HG03565 (cell line): Measurements from ENCODE around the gene STK40.
A peak's percentile ranks its signal among the peaks of the same experiment; 100 is the strongest.

ENCODE experiments used
- ATAC-seq: cut with Tn5 transposase; IDR thresholded peaks from one replicate; pipeline ENCODE4 v1.9.1; 2021; ENCODE audit warnings: mild to moderate bottlenecking, moderate library complexity; ENCODE audit not compliant: unreplicated experiment

STK40 gene

GRCh38 chr1:36377791-36378492 lies 7.8 kb downstream of the STK40 start:
- ATAC-seq: no peak

DNA sequence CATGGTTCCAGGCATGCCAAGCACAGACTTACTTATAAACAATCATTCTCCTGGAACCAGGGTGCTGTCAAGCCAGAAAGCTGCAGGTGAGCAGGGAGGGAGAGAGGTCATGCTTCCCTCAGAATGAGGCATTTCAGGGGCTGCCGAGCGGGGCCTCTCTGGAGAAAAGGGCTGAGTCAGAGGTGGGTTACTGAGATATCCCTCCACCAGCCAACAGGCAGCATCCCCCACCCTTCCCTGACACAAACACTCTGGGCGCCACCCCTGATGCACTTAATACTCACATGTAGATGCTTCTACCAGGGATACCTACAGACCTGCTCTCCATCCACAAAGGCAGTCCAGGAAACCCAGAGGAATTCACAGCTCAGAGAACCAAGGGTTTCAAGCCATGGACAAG lies 13.1 kb downstream of the STK40 start:
- ATAC-seq: no peak

- ATAC-seq: no peak
These were observed 16.5 kb downstream of the STK40 start for GRCh38 chr1:36369061-36369861.

DNA sequence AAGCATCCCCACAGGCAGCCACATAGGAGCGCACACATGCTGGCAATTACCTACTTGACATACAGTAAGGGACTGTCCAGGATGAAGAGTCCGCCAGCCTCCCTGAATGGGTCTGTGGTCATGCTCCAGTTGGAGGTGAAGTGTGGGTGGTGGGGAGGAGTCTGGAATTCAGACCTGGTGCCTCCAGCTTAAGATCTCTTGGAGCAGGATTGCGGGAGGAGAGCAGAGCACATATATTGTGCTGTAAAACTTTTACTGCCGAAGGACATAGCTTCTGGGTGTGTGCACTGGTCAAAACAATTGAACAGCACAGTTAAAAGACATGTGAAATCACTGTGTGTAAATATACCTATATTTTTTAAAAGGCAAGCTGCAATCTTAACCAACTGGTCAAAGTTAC lies 17.9 kb downstream of the STK40 start:
- ATAC-seq: no peak

DNA sequence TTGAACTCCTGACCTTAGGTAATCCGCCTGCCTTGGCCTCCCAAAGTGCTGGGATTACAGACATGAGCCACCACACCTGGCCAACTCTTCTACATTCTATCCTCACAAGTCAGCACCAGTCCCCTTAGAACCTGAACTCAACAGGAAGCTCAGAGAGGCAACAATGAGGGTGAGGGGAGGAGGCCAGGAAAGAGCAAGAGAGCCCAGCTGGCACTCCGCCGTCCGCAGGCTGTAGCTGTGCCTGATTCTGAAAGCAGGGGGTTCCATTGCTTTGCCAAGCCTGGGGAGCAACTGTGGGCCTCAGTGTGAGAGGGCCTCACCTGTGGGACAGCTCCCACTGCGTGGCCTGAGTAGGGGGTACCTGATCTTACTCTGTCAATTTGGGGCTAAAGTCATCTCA lies 18.7 kb downstream of the STK40 start:
- ATAC-seq: no peak

- ATAC-seq: no peak
These were observed 19.5 kb downstream of the STK40 start for GRCh38 chr1:36366091-36366661.

GRCh38 chr1:36365381-36365780 lies 20.3 kb downstream of the STK40 start:
- ATAC-seq: no peak

GRCh38 chr1:36359911-36360550 lies 25.7 kb downstream of the STK40 start:
- no peak for ATAC-seq

DNA sequence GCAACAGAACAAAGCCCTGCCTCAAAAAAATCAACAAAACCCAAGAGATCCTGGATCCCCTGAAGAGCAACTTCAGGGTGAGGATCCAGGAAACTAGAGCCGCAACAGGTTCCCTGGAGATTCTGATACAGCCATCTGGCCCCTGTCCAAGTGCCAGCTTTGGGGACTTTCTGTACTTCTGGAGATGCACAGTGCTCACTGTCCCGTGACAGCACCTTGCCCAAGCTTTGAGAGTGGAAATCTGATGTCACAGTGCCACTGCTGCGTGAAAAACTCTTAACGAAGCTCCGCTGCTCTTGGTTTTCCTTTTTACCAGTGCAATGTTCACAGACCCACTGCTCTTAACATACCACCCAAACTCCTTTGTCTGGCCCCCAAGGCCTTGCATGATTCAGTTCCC lies 26.3 kb downstream of the STK40 start:
- no peak for ATAC-seq

DNA sequence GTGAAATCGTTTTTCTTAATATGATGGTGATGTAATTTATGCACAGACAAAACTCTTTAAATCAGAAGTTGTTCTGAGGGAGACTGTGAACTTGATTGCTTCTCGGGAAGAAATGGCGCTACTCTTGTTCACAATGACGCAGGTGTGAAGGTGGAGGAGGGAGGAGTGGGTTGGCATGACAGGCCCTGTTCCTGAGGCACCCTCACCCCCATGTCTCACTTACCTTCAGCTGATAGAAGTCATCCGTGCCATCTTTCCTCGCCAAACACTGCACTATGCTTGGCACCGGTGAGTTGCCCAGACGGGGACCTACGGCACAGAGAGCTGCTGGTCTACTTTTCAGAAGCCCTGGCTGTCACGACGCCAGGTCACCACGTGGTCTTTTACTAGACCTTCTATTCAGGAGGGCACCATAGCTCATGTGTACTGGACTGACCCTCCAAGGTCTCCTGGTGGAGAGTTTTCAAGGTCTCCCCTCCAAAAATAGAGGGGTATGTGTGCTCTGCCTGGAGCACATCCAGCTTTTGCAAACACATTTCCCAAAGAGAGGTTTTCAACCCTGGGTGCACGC lies 27.1 kb downstream of the STK40 start:
- ATAC-seq: no peak

GRCh38 chr1:36355811-36356210 lies 29.9 kb downstream of the STK40 start:
- no peak for ATAC-seq

GRCh38 chr1:36354486-36354885 lies 31.2 kb downstream of the STK40 start:
- ATAC-seq: no peak

GRCh38 chr1:36352910-36353878 lies 32.5 kb downstream of the STK40 start:
- ATAC-seq: no peak

DNA sequence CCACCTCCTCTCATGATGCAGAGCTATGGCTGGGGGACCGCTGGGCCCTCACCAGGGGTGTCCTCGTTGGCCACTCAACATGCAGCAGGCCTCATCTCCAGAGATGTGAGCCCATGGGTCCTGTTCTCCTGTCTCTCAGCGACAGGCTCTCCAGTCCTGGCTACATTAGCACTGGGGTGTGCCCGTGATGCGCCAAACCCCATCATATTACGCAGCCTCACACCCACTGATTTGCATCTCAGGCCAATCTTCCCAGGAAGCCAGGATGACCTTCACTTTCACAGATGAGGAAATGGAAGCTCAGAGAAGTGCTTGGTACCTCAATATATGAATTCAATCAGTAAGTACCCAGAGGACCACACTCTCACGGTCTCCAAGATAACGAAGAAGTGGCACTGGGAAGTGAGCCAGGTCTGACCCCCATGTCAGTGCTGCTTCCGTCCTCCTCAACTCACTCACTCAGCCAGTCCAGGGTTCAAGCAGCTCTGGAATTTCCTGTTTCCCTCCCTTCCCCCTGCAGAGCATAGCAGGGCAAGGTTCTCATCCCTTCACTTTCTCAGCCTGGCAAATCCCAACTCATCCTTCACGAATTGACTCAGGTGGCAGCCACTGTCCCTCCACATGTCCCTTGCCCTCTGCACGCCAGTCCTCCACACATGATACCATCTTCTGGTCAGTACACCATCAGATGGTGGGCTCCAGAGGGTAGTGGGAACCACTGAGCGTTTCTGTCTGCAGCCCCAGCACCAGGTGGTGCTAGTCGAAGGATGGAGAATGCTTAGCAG lies 33.4 kb downstream of the STK40 start:
- ATAC-seq: no peak

GRCh38 chr1:36351227-36351977 lies 34.3 kb downstream of the STK40 start:
- no peak for ATAC-seq

DNA sequence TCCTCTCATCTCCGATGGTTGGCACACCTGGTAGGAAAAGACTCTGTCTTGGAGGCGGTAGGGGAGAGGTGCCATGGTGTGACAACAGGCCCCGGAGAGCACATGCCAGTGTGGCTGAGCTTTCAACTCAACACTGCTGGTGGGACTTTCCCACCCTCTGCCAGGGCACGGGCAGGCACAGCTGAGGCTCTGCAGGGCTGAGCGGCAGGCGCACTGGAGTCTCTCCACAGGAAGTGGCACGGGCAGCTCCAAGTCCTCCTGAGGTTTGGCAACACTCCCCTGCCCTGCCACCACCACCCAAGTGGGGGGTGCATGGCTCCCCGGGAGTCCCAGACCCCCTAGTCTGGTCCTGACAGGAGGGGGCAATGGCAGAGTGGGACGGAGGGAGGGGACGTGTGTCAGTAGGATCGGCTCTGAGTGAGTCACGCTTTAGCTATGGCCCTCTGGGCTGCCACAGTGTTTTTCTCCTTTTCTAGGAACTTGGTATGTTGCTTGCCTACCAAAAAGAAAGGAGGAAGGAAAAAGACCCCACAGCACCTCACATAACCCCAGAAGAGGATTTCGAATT lies 35.0 kb downstream of the STK40 start:
- no peak for ATAC-seq

- ATAC-seq: no peak
These were observed 35.9 kb downstream of the STK40 start for GRCh38 chr1:36349839-36350238.

GRCh38 chr1:36349241-36349671 lies 36.5 kb downstream of the STK40 start:
- ATAC-seq: peak; percentile 46
